Astrocyte of the cerebellum (primary cell): ENCODE data around the gene ANO6.
A peak's percentile ranks its signal among the peaks of the same experiment; 100 is the strongest.
"Not testable (repeated sequence)": the region's sequence is repeated elsewhere in the genome, so short reads cannot be mapped to it uniquely, and the experiment has no call there.

Source experiments
- DNase-seq: peaks from one replicate; pipeline ENCODE4 v3.0.0-alpha.2; 2011; ENCODE audit warnings: low read depth
- H3K4me3 ChIP-seq: 2 replicates; pipeline ENCODE4 v1.5.1; 2011; ENCODE audit warnings: mild to moderate bottlenecking, low read depth, low read length, moderate library complexity
- in situ Hi-C: cut with HindIII; loops from 2 replicates; pipeline ENCODE4 v1.10.0; 2017; ENCODE audit warnings: low sequenced_read_pairs
- TF ChIP-seq, protein P1 (sequence below): IDR thresholded peaks from 2 replicates; pipeline ENCODE4 v1.5.1; 2012; ENCODE audit warnings: low read length, low read depth, moderate library complexity, mild to moderate bottlenecking; ENCODE audit errors: missing control alignments

ANO6 gene

DNA sequence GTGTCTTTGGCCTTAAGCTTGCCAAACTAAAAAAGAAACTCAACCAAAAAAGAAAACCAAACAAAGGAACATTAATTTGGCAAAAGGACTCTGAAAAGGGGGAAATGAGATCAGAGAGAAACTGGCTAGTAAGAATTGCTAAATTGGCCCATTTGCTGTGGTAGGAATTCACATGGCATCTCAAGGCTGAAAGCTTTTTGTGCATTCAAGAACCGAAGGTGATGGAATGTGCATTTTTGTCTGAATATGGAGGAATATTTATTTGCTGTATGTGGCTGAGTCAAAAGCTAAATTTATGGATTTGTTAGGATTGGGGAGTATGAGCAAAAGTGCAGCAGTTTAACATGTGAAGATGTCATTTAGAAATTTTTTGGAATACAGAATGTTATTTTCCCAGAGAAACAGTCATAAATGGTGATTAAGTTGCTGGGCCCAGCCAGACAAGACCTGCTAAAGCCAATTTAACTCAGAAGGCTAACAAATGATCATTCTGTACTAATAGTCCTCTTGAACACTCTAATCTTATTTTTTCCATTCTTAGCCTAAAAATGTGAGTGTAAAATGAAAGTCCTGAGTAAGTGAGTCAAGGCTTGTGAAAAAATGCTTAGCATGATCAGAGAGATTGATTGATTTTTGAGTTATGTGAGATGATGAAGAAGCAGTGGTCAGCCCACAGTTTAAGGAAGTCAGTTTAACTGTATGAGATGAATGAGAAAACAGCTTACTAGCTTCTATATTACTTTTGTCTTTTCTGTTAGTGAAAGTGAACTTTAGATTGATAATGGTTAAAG is 94.1 kb downstream of the ANO6 start:
- DNase-seq: peak; percentile 37
- H3K4me3 ChIP-seq: no peak overlapping the region
- in situ Hi-C loops: no loop called here
- TF ChIP-seq, protein P1, sequence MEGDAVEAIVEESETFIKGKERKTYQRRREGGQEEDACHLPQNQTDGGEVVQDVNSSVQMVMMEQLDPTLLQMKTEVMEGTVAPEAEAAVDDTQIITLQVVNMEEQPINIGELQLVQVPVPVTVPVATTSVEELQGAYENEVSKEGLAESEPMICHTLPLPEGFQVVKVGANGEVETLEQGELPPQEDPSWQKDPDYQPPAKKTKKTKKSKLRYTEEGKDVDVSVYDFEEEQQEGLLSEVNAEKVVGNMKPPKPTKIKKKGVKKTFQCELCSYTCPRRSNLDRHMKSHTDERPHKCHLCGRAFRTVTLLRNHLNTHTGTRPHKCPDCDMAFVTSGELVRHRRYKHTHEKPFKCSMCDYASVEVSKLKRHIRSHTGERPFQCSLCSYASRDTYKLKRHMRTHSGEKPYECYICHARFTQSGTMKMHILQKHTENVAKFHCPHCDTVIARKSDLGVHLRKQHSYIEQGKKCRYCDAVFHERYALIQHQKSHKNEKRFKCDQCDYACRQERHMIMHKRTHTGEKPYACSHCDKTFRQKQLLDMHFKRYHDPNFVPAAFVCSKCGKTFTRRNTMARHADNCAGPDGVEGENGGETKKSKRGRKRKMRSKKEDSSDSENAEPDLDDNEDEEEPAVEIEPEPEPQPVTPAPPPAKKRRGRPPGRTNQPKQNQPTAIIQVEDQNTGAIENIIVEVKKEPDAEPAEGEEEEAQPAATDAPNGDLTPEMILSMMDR: peak; percentile 24

DNA sequence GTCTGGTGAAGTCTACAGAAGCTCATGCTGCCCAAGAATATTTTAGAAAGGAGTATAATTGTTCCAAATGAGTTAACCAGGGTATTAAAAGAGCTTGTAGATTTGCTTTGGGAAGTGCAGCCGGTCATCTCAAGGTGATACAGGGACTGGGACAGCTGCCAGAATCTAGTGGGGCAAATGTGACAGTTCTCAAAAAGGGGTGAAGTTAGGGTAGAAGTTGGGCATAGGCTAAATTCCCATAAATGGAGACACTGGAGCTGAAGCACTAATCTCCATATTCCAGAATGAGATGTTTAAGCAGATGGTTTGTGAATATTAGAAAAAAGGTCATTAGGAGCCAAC is 94.7 kb downstream of the ANO6 start:
- H3K4me3 ChIP-seq: no peak overlapping the region
- TF ChIP-seq, protein P1: no peak
- in situ Hi-C loops: no loop called here
- DNase-seq: no peak

DNA sequence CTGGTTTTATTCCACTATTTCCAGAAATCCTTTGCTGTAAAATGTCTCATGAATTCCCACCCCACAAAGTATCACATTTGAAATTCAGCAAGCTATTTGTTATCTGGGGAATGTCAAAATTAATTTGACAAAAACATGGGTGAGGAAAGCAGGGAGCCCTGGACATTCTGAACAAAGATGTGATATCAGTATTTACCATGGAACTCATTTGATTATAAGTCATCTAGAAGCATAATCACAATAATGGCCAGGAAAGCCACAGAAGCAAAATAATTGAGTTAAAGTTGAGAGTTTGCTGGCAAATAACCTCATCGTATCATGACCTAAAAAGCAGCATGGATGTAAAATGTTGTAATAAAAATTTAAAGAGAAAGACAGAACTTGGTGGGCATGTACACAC is 96.1 kb downstream of the ANO6 start:
- DNase-seq: no peak
- TF ChIP-seq, protein P1: no peak
- in situ Hi-C loops: no loop called here
- H3K4me3 ChIP-seq: no peak overlapping the region

DNA sequence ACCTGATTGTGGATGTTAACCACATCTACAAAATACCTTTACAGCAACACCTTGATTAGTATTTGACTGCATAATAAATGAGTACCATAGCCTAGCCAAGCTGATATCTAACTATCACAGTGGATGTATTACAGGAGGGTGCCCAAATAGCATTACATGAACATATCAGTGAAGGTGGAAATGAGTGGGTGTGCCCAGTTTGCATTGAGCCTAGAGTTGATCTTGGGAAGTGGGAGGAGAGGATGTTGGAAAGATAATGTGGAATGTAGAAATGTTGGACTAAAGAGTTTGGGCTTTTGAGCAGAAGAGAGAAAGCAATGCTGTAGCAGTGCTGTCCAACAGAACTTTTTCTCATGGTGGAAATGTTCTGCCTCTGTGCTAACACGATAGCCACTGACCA is 98.9 kb downstream of the ANO6 start:
- in situ Hi-C loops: no loop called here
- TF ChIP-seq, protein P1: no peak
- no peak for DNase-seq
- H3K4me3 ChIP-seq: no peak overlapping the region

DNA sequence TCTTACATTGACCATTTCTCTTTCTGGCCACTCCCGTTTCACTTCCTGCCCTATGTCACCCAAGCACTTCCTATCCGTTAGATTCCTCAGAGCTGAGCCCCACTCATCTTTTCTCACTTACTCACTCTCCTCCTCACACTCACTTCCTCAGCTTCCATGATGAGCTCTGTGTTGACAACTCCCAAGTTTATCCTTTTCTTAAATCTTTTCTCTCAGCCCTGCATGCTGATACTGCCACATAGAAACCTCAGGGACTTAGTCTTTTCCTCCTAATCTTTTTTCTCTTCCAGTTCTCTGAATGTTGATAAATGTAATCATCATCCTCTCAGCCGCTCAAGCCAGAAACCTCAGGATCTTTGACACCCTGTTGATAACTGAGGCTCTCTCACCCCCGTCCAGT is 99.6 kb downstream of the ANO6 start:
- H3K4me3 ChIP-seq: no peak overlapping the region
- in situ Hi-C loops: no loop called here
- TF ChIP-seq, protein P1: no peak
- DNase-seq: no peak

DNA sequence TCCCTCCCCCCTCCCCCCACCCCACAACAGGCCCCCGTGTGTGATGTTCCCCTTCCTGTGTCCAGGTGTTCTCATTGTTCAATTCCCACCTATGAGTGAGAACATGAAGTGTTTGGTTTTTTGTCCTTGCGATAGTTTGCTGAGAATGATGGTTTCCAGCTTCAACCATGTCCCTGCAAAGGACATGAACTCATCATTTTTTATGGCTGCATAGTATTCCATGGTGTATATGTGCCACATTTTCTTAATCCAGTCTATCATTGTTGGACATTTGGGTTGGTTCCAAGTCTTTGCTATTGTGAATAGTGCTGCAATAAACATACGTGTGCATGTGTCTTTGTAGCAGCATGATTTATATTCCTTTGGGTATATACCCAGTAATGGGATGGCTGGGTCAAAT is 101.4 kb downstream of the ANO6 start:
- H3K4me3 ChIP-seq, in situ Hi-C loops, DNase-seq: not testable (repeated sequence)

DNA sequence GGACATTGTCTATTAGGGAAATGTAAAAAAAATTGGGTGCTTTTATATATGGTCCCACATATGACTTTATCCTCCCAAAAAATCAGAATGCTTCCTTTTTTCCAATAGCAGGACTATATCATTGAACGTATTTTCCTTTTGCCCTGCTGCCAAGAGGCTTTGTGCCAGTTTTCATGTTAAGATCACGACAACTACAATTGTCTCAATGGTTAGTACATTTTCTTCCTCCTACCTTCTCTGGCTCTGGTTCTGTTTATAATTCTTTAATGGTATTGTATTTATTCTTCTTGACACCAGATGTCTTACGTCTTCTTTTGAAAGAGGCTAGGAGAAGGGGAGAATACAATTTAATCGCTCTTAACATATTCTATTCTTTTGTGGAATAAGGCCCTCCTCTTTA is 106.9 kb downstream of the ANO6 start:
- DNase-seq: no peak
- in situ Hi-C loops: no loop called here
- H3K4me3 ChIP-seq: no peak overlapping the region
- TF ChIP-seq, protein P1: no peak
